Naive B cell (primary cell): ENCODE results near the gene CD72. TPM values are rescaled to one million over a fixed set of nuclear protein-coding genes. Genes with fewer than 3 reads are reported as not detected.
"Not testable (repeated sequence)": the region's sequence is repeated elsewhere in the genome, so short reads cannot be mapped to it uniquely, and the experiment has no call there.

Experiments
- ATAC-seq, 2 donors: fragments of 150-1000 bp; cut with Tn5 transposase; 2 replicates each; pipeline ENCODE4 v1.10.0; 2021; ENCODE audit warnings: low read depth in 2 of 2, mild to moderate bottlenecking in 2 of 2, moderate library complexity in 2 of 2
- DNase-seq: peaks from one replicate; pipeline ENCODE4 v3.0.0; 2022
- H3K27ac Mint-ChIP-seq, 6 donors: one replicate each; pipeline ENCODE4 v1.8.0; 2020 to 2022; ENCODE audit warnings: mild to moderate bottlenecking in 6 of 6, mixed read lengths in 6 of 6, moderate library complexity in 5 of 6, inconsistent platforms in 2 of 6
- H3K27me3 Mint-ChIP-seq, 3 donors: one replicate each; pipeline ENCODE4 v1.8.0; 2021 to 2022; ENCODE audit warnings: mixed read lengths in 3 of 3, mild to moderate bottlenecking in 1 of 3
- H3K36me3 Mint-ChIP-seq, 2 donors: one replicate each; pipeline ENCODE4 v1.8.0; 2020 to 2022; ENCODE audit warnings: mixed read lengths in 2 of 2, inconsistent platforms in 1 of 2, mild to moderate bottlenecking in 1 of 2
- H3K4me1 Mint-ChIP-seq, 3 donors: one replicate each; pipeline ENCODE4 v1.8.0; 2020 to 2022; ENCODE audit warnings: mixed read lengths in 3 of 3, inconsistent platforms in 1 of 3, mild to moderate bottlenecking in 1 of 3, moderate library complexity in 1 of 3
- H3K4me3 Mint-ChIP-seq, 8 donors: one replicate each; pipeline ENCODE4 v1.8.0; 2020 to 2022; ENCODE audit warnings: mild to moderate bottlenecking in 8 of 8, mixed read lengths in 8 of 8, moderate library complexity in 8 of 8, inconsistent platforms in 2 of 8
- H3K9me3 Mint-ChIP-seq, 7 donors: one replicate each; pipeline ENCODE4 v1.8.0; 2020 to 2022; ENCODE audit warnings: mixed read lengths in 7 of 7, mild to moderate bottlenecking in 5 of 7, inconsistent platforms in 2 of 7, moderate library complexity in 1 of 7
- polyA plus RNA-seq, 6 donors: library from polyadenylated mRNA; unstranded; fragments of 300-500 nt; fragmentation: Illumina TruSeq; gene quantifications; one replicate each; pipeline ENCODE4 v1.2.3, GENCODE V29; 2021; ENCODE audit warnings: low read depth in 6 of 6

CD72 gene
- polyA plus RNA-seq, 6 donors from 2014 or later, result 293 to 418 (median 315) TPM

DNA sequence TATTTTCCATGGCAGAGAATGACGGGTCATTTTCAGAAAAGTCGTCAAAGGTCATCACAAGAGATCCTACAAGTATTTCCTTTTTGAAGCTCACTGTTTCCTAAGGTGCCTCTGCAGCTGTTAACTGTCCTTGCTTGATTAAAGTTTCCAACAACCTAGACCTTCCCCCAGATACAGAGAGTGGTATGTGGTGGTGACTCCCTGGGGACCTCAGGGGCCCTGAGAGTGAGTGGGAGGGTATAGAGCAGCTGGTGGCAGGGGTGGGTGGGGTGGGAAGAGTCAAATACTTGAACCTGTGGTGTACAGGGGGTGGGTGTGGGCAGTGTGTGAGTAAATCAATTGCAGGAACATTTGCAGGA is 1.6 kb upstream of the CD72 start:
- peaks cover 67 to 81% (median 78%) of the 10 kb centered on the region in 3 donors for H3K4me1 Mint-ChIP-seq

GRCh38 chr9:35618854-35619799 is 914 bp upstream of the CD72 start:
- DNase-seq, result peak; percentile 86
- peaks cover 74 to 83% (median 78%) of the 10 kb centered on the region in 3 donors for H3K4me1 Mint-ChIP-seq
- peak; percentile 57 to 64 for ATAC-seq
- H3K27me3 Mint-ChIP-seq, result no peaks in the 10 kb centered on the region
- H3K9me3 Mint-ChIP-seq, result peaks cover 0 to 2% (median 0%) of the 10 kb centered on the region in 7 donors
- peak overlapping the region; percentile 93 to 99 (median 98) for H3K27ac Mint-ChIP-seq
- peaks cover 8 to 34% of the 10 kb centered on the region in 2 donors for H3K36me3 Mint-ChIP-seq
- H3K4me3 Mint-ChIP-seq, result peak overlapping the region; percentile 86 to 100 (median 98)

More for the DNA sequence above, 1.6 kb upstream of the CD72 start:
- H3K27me3 Mint-ChIP-seq, result no peaks in the 10 kb centered on the region
- H3K27ac Mint-ChIP-seq, result peak overlapping the region; percentile 93 to 99 (median 98)
- H3K36me3 Mint-ChIP-seq, result peaks cover 1 to 28% of the 10 kb centered on the region in 2 donors
- H3K4me3 Mint-ChIP-seq, result peak overlapping the region; percentile 86 to 100 (median 98)
- H3K9me3 Mint-ChIP-seq, result peaks cover 0 to 2% (median 0%) of the 10 kb centered on the region in 7 donors
- DNase-seq (no peak), ATAC-seq (peak; percentile 60 to 61)

- Mint-ChIP-seq H3K27ac (peak overlapping the region; percentile 93 to 99 (median 98)), H3K9me3 (peaks cover 0 to 2% (median 0%) of the 10 kb centered on the region in 7 donors), H3K36me3 (peaks cover 18 to 50% of the 10 kb centered on the region in 2 donors), H3K27me3 (no peaks in the 10 kb centered on the region), H3K4me1 (peaks cover 87 to 98% (median 91%) of the 10 kb centered on the region in 3 donors), H3K4me3 (peak overlapping the region; percentile 86 to 100 (median 98))
- DNase-seq (no peak), ATAC-seq (no peak)
Measured at GRCh38 chr9:35617548-35617947, 665 bp downstream of the CD72 start.

DNA sequence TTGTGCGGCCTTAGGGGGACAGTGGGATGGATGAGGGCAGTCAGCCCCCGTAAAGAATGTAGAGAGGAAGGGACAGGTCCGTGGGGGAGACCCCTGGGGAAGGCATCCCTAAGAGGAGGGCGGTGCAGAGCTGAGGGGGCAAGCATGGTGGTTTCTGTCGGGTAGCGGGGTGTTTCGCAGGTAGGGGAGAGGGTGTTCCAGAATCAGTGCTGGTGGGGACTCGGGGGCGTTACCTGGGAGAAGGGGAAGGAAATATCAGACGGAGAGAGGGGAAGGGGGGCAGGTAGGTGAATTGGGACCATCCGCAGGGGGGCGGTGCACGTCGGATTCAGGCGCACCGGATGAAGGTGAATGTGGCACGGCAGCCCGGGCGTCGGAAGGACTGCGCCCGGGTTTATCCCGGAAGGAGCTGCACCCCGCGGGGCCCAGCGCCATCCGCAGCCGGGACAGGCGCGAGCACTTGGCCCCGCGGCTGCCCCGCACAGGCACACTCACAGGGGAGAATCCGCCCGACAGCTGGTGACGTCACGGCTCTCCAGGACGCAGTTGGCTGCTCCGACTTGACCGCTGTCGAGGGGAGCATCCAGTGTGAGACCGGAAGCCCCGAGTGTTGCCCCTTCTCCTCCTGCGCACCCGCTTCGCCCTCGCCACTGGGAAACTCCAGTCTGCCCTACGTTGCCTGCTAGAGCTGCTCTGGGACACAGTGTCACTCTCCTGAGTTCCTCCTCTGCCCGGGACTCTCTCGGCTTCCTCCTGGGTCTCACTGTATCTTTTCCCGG is 1.3 kb downstream of the CD72 start:
- Mint-ChIP-seq H3K36me3 (peaks cover 19 to 52% of the 10 kb centered on the region in 2 donors), H3K27ac (peak overlapping the region; percentile 93 to 99 (median 98)), H3K9me3 (peaks cover 0 to 2% (median 0%) of the 10 kb centered on the region in 7 donors), H3K4me1 (peaks cover 86 to 100% (median 91%) of the 10 kb centered on the region in 3 donors), H3K4me3 (peak overlapping the region; percentile 86 to 100 (median 98)), H3K27me3 (no peaks in the 10 kb centered on the region)
- DNase-seq (peak; percentile 71), ATAC-seq (peak; percentile 18 to 23)

- Mint-ChIP-seq H3K4me1 (peaks cover 86 to 100% (median 91%) of the 10 kb centered on the region in 3 donors), H3K4me3 (peak overlapping the region; percentile 86 to 100 (median 98)), H3K36me3 (peaks cover 25 to 60% of the 10 kb centered on the region in 2 donors), H3K27ac (peak overlapping the region; percentile 91 to 99 (median 98)), H3K27me3 (no peaks in the 10 kb centered on the region), H3K9me3 (peaks cover 0 to 2% (median 0%) of the 10 kb centered on the region in 7 donors)
- ATAC-seq (no peak), DNase-seq (no peak)
Measured at GRCh38 chr9:35615981-35616680, 2.1 kb downstream of the CD72 start.

DNA sequence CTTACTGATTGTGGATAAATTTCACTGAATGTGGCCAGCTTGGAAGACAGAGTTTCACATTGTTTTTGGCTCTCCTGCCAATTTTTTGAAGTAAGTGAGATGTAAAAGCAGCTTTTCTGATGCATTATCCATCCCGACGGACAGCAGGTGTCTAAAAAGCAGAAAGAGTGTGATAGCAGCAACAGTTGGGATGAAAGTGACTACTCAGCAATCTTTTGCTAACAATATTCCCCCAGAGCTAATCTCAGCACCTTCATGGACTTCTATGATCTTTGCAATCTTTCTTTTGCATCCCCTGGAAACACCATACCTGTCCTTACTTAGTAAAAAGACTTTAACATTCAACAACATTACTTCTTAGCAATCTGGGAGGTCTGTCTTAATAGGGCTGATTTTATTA is 5.4 kb downstream of the CD72 start:
- no peak for DNase-seq
- peaks cover 62 to 80% (median 78%) of the 10 kb centered on the region in 3 donors for H3K4me1 Mint-ChIP-seq
- H3K27ac Mint-ChIP-seq, result peak overlapping the region in 4 of 6 donors; percentile 47 to 95 (median 87)

GRCh38 chr9:35612066-35612465 is 6.1 kb downstream of the CD72 start:
- Mint-ChIP-seq H3K36me3 (peaks cover 25 to 48% of the 10 kb centered on the region in 2 donors), H3K27ac (peak overlapping the region in 4 of 6 donors; percentile 47 to 91 (median 81)), H3K4me1 (peaks cover 60 to 82% (median 80%) of the 10 kb centered on the region in 3 donors), H3K4me3 (peak overlapping the region in 4 of 8 donors; percentile 50 to 74 (median 56))
- not testable (repeated sequence) for H3K27me3 Mint-ChIP-seq, ATAC-seq, H3K9me3 Mint-ChIP-seq, DNase-seq

More for the DNA sequence above, 5.4 kb downstream of the CD72 start:
- peaks cover 25 to 55% of the 10 kb centered on the region in 2 donors for H3K36me3 Mint-ChIP-seq
- H3K9me3 Mint-ChIP-seq, result no peaks in the 10 kb centered on the region
- peak overlapping the region in 4 of 8 donors; percentile 48 to 99 (median 68) for H3K4me3 Mint-ChIP-seq
- no peaks in the 10 kb centered on the region for H3K27me3 Mint-ChIP-seq
- ATAC-seq, result no peak

DNA sequence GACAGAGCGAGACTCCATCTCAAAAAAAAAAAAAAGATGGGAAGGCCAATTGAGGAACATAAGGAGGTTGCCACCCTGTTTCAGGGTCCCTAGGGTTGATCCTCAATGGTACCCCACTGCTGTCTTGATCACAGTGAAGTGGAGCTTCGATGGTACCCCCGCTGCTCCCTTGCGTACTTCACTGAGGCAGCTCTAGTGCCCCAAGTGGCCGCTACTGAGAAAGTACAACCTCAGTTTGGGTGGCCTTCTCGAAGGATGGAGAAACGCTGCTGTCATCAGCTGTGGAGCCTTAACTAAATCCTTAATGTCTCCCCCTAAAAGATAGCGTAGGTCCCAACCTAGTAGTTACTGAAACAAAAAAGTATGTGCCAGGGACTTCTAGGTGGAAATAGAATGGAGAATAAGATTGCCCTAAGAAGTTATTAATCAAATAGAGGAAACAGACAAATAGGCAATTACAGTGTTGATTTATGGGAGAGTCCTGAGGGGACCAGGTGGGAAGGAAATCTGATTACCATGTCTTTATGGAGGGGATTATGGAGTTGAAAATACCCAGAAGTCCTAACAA is 6.9 kb downstream of the CD72 start:
- peak overlapping the region in 5 of 8 donors; percentile 7 to 87 (median 41) for H3K4me3 Mint-ChIP-seq
- no peaks in the 10 kb centered on the region for H3K27me3 Mint-ChIP-seq
- DNase-seq (peak; percentile 45), ATAC-seq (peak; percentile 88 to 89)
- no peaks in the 10 kb centered on the region for H3K9me3 Mint-ChIP-seq
- H3K36me3 Mint-ChIP-seq, result peaks cover 25 to 44% of the 10 kb centered on the region in 2 donors
- H3K4me1 Mint-ChIP-seq, result peaks cover 59 to 84% (median 79%) of the 10 kb centered on the region in 3 donors
- peak overlapping the region in 5 of 6 donors; percentile 11 to 91 (median 67) for H3K27ac Mint-ChIP-seq

DNA sequence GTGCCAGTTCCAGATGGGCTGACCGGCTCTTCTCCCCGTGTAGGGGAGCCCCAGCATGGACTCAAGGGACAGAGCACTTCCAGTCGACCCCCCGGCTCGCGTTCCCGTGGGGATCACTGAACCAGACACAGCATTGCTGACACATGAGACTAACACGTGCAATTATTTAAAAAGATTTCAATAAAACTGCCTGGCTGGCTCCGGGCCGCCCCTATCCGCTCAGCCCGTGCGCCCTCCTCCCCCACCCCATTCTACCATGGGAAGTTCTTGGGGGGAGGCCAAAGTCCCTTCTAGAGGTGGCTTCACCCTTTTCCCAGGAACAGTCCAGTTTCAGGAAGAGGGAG is 8.4 kb downstream of the CD72 start:
- H3K27ac Mint-ChIP-seq, result peak overlapping the region in 1 of 6 donors; percentile 29
- H3K36me3 Mint-ChIP-seq, result peaks cover 24 to 32% of the 10 kb centered on the region in 2 donors
- peaks cover 49 to 74% (median 71%) of the 10 kb centered on the region in 3 donors for H3K4me1 Mint-ChIP-seq

DNA sequence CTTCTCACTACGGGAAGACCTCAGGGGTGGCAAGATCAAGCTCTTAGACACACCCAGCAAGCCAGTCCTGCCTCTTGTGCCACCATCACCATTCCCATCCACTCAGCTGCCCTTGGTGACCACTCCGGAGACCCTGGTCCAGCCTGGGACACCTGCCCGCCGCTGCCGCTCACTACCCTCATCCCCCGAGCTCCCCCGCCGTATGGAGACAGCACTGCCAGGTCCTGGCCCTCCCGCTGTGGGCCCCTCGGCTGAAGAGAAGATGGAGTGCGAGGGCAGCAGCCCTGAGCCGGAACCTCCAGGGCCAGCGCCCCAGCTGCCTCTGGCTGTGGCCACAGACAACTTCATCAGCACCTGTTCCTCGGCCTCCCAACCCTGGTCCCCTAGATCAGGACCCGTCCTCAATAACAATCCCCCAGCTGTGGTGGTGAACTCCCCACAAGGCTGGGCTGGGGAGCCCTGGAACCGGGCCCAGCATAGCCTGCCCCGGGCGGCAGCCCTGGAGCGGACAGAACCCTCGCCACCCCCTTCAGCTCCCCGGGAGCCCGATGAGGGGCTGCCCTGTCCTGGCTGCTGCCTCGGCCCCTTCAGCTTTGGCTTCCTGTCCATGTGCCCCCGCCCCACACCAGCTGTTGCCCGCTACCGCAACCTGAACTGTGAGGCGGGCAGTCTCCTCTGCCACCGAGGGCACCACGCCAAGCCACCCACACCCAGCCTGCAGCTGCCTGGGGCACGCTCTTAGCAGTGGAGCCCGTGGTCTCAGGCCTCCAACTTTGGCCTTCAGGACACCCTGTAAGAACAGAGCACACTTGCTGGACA is 9.0 kb downstream of the CD72 start:
- Mint-ChIP-seq H3K27ac (peak overlapping the region in 3 of 6 donors; percentile 57 to 83 (median 77)), H3K36me3 (peaks cover 18 to 26% of the 10 kb centered on the region in 2 donors), H3K27me3 (no peaks in the 10 kb centered on the region), H3K9me3 (no peaks in the 10 kb centered on the region), H3K4me3 (peak overlapping the region in 2 of 8 donors; percentile 21 to 63), H3K4me1 (peaks cover 48 to 74% (median 69%) of the 10 kb centered on the region in 3 donors)
- DNase-seq (no peak), ATAC-seq (no peak)

More for the DNA sequence above, 8.4 kb downstream of the CD72 start:
- Mint-ChIP-seq H3K27me3 (no peaks in the 10 kb centered on the region), H3K9me3 (no peaks in the 10 kb centered on the region), H3K4me3 (peak overlapping the region in 1 of 8 donors; percentile 63)
- DNase-seq (no peak), ATAC-seq (no peak)

DNA sequence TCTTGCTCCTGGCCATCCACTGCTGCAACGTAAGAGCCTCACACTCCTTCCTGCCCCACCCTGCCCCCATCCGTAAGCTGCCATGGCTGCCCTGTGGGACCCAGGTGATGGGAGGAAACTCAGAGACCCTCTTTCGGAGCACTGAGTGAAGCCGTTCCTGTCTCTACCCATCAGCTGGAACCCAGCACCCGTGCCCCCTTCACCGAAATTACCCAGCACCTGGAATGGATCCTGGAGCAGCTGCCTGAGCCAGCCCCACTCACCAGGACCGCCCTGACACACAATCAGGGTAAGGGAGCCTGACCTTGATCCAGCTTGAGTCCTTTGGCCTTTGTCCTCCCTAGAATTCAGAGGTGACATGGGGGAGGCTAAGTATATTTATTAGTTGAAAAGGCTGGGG is 10.0 kb downstream of the CD72 start:
- Mint-ChIP-seq H3K36me3 (peaks cover 14 to 16% of the 10 kb centered on the region in 2 donors), H3K4me1 (peaks cover 51 to 74% (median 69%) of the 10 kb centered on the region in 3 donors), H3K4me3 (peak overlapping the region in 1 of 8 donors; percentile 61), H3K9me3 (no peaks in the 10 kb centered on the region), H3K27me3 (no peaks in the 10 kb centered on the region), H3K27ac (peak overlapping the region in 4 of 6 donors; percentile 15 to 73 (median 42))
- no peak for ATAC-seq
- DNase-seq, result no peak
